Lower leg skin (tissue), 3 donors: ENCODE results near the gene CALN1.

Source experiments
- CTCF ChIP-seq, 3 donors: fragments of 450-650 bp; IDR thresholded peaks; one replicate each; pipeline ENCODE4 v1.5.1; 2016; ENCODE audit warnings: antibody characterized with exemption in 3 of 3, mild to moderate bottlenecking in 3 of 3, moderate library complexity in 2 of 3
- POLR2A ChIP-seq, 2 donors: fragments of 450-650 bp; IDR thresholded peaks; one replicate each; pipeline ENCODE4 v1.6.1; 2016 to 2017; ENCODE audit warnings: antibody characterized with exemption in 2 of 2, mild to moderate bottlenecking in 1 of 2, moderate library complexity in 1 of 2

DNA sequence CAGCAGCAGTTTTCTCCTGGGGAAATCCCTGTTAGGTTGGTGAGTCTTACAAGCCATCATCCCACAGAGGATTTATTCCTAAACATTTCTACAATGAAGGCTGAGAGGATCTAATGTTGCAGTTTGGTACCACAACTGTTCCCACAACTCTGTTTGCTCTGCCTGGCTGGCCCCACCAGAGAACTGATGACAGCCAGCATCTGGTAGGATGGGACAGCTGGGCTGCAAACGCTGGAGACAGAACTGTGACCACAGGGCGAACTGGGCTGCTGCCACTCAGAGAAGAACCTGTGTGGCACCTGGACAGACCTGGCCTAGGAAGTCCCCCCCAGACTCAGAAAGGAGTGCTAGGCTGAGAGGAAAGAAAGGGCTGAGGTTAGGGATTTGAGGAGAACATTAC lies 94.8 kb downstream of the CALN1 start:
- TF ChIP-seq CTCF (IDR thresholded peaks at IDR 0.05) (no peak), POLR2A (IDR thresholded peaks at IDR 0.05) (no peak)
